GM12873 (cell line): ENCODE results near the gene VEGFB.

Experiments used
- TF ChIP-seq, protein P1 (sequence below): IDR thresholded peaks from 2 replicates; pipeline ENCODE4 v1.5.1; 2012; ENCODE audit warnings: low read depth, mild to moderate bottlenecking, moderate library complexity, low read length, control low read depth; ENCODE audit not compliant: insufficient read depth; ENCODE audit errors: missing control alignments

The VEGFB gene

GRCh38 chr11:64233913-64234586, at the start of gene VEGFB:
Gene VEGFB, plus strand, starts transcription at chr11:64234584. Its CDS starts 250 bp downstream, at chr11:64234834.
- TF ChIP-seq, protein P1, sequence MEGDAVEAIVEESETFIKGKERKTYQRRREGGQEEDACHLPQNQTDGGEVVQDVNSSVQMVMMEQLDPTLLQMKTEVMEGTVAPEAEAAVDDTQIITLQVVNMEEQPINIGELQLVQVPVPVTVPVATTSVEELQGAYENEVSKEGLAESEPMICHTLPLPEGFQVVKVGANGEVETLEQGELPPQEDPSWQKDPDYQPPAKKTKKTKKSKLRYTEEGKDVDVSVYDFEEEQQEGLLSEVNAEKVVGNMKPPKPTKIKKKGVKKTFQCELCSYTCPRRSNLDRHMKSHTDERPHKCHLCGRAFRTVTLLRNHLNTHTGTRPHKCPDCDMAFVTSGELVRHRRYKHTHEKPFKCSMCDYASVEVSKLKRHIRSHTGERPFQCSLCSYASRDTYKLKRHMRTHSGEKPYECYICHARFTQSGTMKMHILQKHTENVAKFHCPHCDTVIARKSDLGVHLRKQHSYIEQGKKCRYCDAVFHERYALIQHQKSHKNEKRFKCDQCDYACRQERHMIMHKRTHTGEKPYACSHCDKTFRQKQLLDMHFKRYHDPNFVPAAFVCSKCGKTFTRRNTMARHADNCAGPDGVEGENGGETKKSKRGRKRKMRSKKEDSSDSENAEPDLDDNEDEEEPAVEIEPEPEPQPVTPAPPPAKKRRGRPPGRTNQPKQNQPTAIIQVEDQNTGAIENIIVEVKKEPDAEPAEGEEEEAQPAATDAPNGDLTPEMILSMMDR, result no peak

GRCh38 chr11:64185175-64185692, 49.1 kb upstream of the VEGFB start:
- TF ChIP-seq, protein P1, result no peak

DNA sequence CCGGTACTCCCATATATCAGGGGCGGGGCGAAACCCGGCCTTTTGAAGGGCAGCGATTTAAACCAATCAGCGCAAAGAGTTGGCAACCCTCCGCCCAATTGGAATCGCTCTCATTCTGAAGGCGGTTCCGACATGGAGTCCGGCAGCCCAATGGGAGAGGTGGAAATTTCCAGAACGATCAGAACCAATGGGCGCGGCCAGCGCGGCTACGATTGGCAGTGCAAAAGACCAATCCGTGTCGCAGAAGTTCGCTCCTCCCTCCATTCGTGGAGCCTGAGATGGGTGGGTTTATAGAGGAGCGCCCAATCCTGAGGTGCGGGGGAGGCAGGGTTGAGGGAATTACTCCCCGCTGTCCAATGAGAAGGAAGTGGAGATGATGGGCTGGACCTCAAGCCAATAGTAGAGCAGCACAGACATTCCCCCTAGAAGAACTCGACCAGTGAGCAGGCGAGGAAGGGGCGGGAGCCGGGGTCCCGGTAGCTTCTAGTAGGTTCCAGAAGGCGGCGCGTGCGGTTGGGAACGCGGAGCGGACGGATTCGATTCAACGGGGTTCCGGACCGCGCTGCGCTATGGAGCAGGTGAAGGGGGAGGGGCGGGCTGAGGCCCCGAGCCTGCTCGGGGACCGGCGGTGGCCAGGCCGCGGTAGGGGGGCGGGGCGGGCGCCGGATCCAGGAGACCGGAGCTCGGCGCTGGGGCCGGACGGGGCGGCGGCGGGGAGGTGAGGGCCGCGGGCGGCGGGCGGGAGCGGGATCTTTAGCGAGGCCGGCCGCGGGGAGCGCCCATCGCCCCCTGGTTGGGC, 48.5 kb upstream of the VEGFB start, which contains the start of gene STIP1:
STIP1 (plus strand) TSS at position 479 of the 799 bp plus-strand sequence; CDS start at position 570, 91 bp downstream.
- TF ChIP-seq, protein P1, result peak; percentile 52

DNA sequence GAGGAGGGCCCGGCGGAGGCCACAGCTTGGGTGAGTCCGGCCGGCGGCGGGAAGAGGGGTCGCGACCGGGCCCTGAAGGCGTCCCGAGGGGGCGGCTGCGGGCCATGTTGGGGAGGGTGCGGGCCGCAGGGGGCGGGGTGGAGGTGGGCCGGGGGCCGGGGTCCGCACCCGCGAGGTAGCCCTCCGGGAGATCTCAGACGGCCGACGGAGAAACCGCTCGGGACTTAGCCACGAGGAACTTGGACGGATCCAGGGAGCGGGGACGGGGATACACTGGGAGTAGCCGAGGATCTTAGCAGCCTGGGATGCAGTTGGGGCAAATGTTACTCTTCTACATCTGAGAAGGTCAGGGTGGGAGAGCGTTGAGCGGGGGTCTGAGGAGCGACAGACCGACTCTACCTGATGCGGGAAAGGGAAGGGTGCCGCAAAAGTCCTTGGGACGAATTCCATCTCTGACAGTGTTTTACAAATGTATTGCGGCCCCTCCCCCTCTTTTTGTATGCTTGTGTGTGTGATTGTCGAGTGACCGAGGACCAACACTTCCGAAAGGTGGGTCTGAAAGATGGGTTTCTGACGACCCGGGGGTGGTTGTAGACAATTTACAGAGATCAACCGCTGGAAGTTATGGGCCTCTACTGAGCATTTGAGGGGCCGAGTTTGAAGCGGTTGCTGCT, 47.8 kb upstream of the VEGFB start:
- TF ChIP-seq, protein P1, result no peak

GRCh38 chr11:64192434-64192833, 42.0 kb upstream of the VEGFB start:
- TF ChIP-seq, protein P1, result no peak

DNA sequence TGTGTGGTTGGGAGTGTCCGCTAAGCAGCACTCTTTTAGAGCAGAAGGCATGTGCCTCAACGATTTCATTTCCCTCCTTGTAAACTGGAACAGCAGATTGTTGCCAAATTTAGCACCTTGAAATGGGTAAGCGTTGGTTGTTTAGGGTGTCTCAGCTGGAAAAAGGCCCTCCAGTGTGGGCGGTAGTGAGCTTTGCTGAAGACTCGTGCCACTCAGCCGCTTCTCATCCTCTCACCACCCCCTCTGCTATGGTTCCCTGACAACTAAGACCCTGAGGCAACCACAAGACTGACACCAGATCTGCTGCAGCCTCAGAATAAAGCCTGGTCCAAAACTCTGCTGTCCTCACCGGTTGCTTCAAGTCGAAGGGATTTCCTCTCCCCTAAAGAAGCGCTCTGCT, 37.8 kb upstream of the VEGFB start:
- TF ChIP-seq, protein P1, result no peak
